Measurements from ENCODE around the gene NDFIP1. TPM values are rescaled to one million over a fixed set of nuclear protein-coding genes. Genes with fewer than 3 reads are reported as not detected.

The NDFIP1 gene
- total RNA-seq, 1 experiment from 2014 or later, result 40.9 TPM

DNA sequence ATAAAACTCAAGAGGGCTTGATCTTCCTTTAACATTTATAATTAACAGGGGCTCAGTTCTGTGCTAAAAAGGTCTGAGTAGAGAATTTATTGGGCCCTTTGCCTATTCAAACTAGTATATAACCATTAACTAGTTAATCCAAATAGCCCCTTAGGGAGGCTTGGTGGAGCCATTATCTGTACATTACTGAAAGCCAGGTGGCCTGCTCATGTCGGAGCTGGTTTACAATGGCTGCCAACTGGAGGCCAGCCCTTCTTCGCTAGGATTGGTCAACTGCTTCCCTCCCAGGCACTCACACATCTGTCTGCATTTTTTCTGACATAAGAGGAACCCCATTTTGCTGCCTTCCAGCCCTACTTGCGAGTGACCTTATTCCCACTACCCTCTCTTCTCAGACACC is 30.4 kb upstream of the NDFIP1 start:
- Histone ChIP-seq H3K27me3 (ENCODE audit: control insufficient read depth, insufficient read depth, low read length) (peaks cover 3% of the 10 kb centered on the region; the same call in 1 of the 2 replicates), H3K27ac (ENCODE audit: low read length) (no peak overlapping the region), H3K4me1 (ENCODE audit: control insufficient read depth, insufficient read depth, low read length) (no peaks in the 10 kb centered on the region), H3K9me3 (ENCODE audit: control insufficient read depth, insufficient read depth, low read depth, low read length) (no peaks in the 10 kb centered on the region), H3K4me3 (ENCODE audit: low read depth in 2 of 2, low read length in 2 of 2) (no peak overlapping the region), H3K36me3 (ENCODE audit: control insufficient read depth, insufficient read depth, low read length) (no peaks in the 10 kb centered on the region)
- in situ Hi-C loops (cut with HindIII; ENCODE audit: low pct_unique_long_range_greater_than_20kb, low sequenced_read_pairs), result no loop called here
- BruUV-seq (replicated peaks), result no TSS peak
- CTCF ChIA-PET, result no interaction called here
- POLR2A ChIA-PET, result no interaction called here
- TF ChIP-seq, protein P1, sequence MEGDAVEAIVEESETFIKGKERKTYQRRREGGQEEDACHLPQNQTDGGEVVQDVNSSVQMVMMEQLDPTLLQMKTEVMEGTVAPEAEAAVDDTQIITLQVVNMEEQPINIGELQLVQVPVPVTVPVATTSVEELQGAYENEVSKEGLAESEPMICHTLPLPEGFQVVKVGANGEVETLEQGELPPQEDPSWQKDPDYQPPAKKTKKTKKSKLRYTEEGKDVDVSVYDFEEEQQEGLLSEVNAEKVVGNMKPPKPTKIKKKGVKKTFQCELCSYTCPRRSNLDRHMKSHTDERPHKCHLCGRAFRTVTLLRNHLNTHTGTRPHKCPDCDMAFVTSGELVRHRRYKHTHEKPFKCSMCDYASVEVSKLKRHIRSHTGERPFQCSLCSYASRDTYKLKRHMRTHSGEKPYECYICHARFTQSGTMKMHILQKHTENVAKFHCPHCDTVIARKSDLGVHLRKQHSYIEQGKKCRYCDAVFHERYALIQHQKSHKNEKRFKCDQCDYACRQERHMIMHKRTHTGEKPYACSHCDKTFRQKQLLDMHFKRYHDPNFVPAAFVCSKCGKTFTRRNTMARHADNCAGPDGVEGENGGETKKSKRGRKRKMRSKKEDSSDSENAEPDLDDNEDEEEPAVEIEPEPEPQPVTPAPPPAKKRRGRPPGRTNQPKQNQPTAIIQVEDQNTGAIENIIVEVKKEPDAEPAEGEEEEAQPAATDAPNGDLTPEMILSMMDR (IDR thresholded peaks at IDR 0.05), result no peak
- TF ChIP-seq, protein P2, sequence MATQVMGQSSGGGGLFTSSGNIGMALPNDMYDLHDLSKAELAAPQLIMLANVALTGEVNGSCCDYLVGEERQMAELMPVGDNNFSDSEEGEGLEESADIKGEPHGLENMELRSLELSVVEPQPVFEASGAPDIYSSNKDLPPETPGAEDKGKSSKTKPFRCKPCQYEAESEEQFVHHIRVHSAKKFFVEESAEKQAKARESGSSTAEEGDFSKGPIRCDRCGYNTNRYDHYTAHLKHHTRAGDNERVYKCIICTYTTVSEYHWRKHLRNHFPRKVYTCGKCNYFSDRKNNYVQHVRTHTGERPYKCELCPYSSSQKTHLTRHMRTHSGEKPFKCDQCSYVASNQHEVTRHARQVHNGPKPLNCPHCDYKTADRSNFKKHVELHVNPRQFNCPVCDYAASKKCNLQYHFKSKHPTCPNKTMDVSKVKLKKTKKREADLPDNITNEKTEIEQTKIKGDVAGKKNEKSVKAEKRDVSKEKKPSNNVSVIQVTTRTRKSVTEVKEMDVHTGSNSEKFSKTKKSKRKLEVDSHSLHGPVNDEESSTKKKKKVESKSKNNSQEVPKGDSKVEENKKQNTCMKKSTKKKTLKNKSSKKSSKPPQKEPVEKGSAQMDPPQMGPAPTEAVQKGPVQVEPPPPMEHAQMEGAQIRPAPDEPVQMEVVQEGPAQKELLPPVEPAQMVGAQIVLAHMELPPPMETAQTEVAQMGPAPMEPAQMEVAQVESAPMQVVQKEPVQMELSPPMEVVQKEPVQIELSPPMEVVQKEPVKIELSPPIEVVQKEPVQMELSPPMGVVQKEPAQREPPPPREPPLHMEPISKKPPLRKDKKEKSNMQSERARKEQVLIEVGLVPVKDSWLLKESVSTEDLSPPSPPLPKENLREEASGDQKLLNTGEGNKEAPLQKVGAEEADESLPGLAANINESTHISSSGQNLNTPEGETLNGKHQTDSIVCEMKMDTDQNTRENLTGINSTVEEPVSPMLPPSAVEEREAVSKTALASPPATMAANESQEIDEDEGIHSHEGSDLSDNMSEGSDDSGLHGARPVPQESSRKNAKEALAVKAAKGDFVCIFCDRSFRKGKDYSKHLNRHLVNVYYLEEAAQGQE (IDR thresholded peaks at IDR 0.05; ENCODE audit: insufficient read depth in 1 of 2, low read depth in 2 of 2, low read length in 1 of 2), result no peak
- TF ChIP-seq POLR2AphosphoS5 (IDR thresholded peaks at IDR 0.05; ENCODE audit: low read depth, low read length) (no peak), SIN3A (IDR thresholded peaks at IDR 0.05; ENCODE audit: borderline replicate concordance, insufficient read depth, low read depth, low read length) (no peak), TCF7L2 (IDR thresholded peaks at IDR 0.05; ENCODE audit: low read depth, low read length) (no peak)
- no peak for ATAC-seq
- intact Hi-C loops (cut with micrococcal nuclease; ENCODE audit: unreplicated experiment), result no loop called here
- DNase-seq (ENCODE audit: low read depth, low spot score), result no peak

DNA sequence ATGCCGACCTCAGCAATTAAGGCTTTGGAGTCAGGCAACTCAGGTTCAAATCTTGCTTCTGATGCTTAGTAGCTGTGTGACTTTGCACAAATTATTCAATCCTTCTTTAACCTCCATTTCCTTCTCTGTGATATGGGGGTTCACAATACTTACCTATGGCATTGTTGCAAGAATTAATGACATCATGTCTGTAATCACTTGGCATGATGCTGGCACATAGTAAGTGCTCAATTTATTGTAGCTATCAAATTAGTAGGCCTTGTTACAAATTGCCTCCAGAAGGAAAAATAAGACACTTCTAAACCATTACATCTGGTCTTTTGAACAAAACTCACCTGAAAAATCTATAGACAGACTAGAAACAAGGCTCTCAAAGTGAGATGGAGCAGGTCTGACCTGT is 29.9 kb upstream of the NDFIP1 start:
- H3K27me3 ChIP-seq (ENCODE audit: control insufficient read depth, insufficient read depth, low read length), result peaks cover 3% of the 10 kb centered on the region; the same call in 1 of the 2 replicates
- no peak for DNase-seq (ENCODE audit: low read depth, low spot score)
- no peak overlapping the region for H3K4me3 ChIP-seq (ENCODE audit: low read depth in 2 of 2, low read length in 2 of 2)
- no TSS peak for BruUV-seq (replicated peaks)
- CTCF ChIA-PET, result no interaction called here
- in situ Hi-C loops (cut with HindIII; ENCODE audit: low pct_unique_long_range_greater_than_20kb, low sequenced_read_pairs) (no loop called here), intact Hi-C loops (cut with micrococcal nuclease; ENCODE audit: unreplicated experiment) (no loop called here)
- H3K36me3 ChIP-seq (ENCODE audit: control insufficient read depth, insufficient read depth, low read length), result no peaks in the 10 kb centered on the region
- POLR2A ChIA-PET, result no interaction called here
- TF ChIP-seq SIN3A (IDR thresholded peaks at IDR 0.05; ENCODE audit: borderline replicate concordance, insufficient read depth, low read depth, low read length) (no peak), TCF7L2 (IDR thresholded peaks at IDR 0.05; ENCODE audit: low read depth, low read length) (no peak), POLR2AphosphoS5 (IDR thresholded peaks at IDR 0.05; ENCODE audit: low read depth, low read length) (no peak)
- TF ChIP-seq, protein P2 (IDR thresholded peaks at IDR 0.05; ENCODE audit: insufficient read depth in 1 of 2, low read depth in 2 of 2, low read length in 1 of 2), result no peak
- TF ChIP-seq, protein P1 (IDR thresholded peaks at IDR 0.05), result no peak
- H3K9me3 ChIP-seq (ENCODE audit: control insufficient read depth, insufficient read depth, low read depth, low read length), result no peaks in the 10 kb centered on the region
- H3K4me1 ChIP-seq (ENCODE audit: control insufficient read depth, insufficient read depth, low read length), result no peaks in the 10 kb centered on the region
- ATAC-seq, result no peak
- H3K27ac ChIP-seq (ENCODE audit: low read length), result no peak overlapping the region
